Thyroid gland (tissue), 4 donors: ENCODE measurements around the gene EPN3.

Source experiments
- CTCF ChIP-seq, 6 experiments: fragments of 200-600 bp in 3 of 6; fragments of 450-650 bp in 3 of 6; sonication (generic) in 3 of 6; IDR thresholded peaks; one replicate each; pipeline ENCODE4 v1.5.1; 2016 to 2019; ENCODE audit warnings: antibody characterized with exemption in 6 of 6, mild to moderate bottlenecking in 2 of 6, inconsistent platforms in 1 of 6, moderate library complexity in 1 of 6
- POLR2A ChIP-seq, 2 donors: fragments of 450-650 bp; IDR thresholded peaks; one replicate each; pipeline ENCODE4 v1.6.1; 2017; ENCODE audit warnings: antibody characterized with exemption in 2 of 2, mild to moderate bottlenecking in 2 of 2, moderate library complexity in 1 of 2

GRCh38 chr17:50527155-50527762 is 5.3 kb upstream of the EPN3 start:
- TF ChIP-seq POLR2A (IDR thresholded peaks at IDR 0.05) (no peak), CTCF (IDR thresholded peaks at IDR 0.05) (no peak)
